ENCODE measurements around the gene LEMD2. TPM values are rescaled to one million over a fixed set of nuclear protein-coding genes. Genes with fewer than 3 reads are reported as not detected.
A peak's percentile ranks its signal among the peaks of the same experiment; 100 is the strongest.

LEMD2 gene
- total RNA-seq, 2 experiments from 2014 or later: 49.9 to 59.8 TPM

DNA sequence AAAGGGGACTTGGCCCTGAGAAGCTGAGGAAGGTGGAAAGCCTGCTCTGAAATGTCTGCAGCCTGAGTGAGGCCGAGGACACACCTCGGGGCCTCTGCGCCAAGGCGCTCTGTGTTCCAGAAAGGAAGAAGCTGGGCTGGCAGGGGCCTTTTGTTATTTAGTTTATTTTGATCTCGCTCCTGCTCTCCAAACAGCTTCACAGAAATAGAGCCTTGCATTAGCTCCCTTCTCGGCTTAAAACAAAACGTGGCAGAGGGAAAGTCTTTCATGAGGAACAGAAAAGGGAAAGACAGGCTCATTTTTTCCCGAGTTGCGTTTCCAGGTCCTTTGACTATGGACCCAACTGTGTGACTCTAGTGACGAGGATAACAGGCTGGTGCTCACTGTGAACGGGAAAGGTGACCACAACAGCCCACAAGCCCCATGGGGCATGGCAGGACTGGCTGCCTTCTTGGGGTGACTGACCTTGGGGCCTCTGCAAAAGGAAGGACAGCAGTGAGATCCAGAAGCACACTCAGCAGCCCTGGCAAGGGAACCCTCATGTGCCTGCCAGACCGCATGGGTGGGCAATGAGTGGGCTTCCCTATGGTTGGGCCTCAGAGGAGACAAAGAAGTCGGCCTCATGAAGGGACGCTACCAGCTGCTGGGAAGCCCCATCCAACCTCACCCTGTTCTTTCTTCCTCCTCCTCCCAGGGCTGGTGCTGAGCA, 18.7 kb downstream of the LEMD2 start:
- Mint-ChIP-seq H3K4me3 (no peak overlapping the region), H3K27ac (no peak overlapping the region), H3K27me3 (ENCODE audit: low read depth) (peaks cover 3% of the 10 kb centered on the region), H3K9me3 (ENCODE audit: insufficient read depth) (no peaks in the 10 kb centered on the region), H3K36me3 (ENCODE audit: low read depth) (peaks cover 20% of the 10 kb centered on the region), H3K4me1 (ENCODE audit: low read depth) (peaks cover 3% of the 10 kb centered on the region)
- DNase-seq: no peak
- no peak for ATAC-seq
- POLR2A ChIA-PET: interaction anchor here (1.0 to 2.6 kb wide), 3 partner anchors 18 to 258 kb away, joined by 3 to 8 read pairs (median 4); partner anchors contain the start of gene UQCC2
- CTCF ChIA-PET: interaction anchor here (0.9 to 10.3 kb wide), 25 partner anchors 8 to 645 kb away, joined by 3 to 158 read pairs (median 4); partner anchors contain the start of genes IP6K3, LEMD2 and UQCC2

DNA sequence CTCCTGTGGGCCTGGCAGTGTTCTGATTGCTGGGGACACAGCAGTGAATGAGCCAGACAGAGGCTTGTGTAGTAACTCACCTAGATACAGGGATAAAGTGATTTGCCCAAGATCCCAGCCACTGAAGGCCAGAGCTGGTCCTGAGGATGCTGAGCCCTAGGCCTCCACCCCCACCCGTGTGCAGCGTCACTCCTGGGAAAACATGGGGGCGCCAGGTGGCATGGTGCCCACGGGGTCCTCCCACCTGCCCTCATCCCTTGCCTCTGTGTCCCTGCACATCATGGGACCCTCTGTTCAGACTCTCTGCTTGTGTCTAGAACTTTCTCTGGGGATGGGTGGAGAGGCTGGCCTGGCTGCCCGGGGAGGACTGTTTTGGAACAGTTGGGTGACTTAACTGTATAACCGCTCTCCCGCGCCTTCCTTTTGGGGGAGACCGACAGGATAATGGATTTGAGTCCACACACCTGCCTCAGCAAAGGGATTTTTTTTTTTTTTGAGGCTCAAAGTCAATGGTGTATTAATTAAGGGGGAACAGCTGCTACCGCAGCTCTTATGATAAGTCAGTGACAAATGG, 19.6 kb downstream of the LEMD2 start:
- Mint-ChIP-seq H3K36me3 (ENCODE audit: low read depth) (peaks cover 15% of the 10 kb centered on the region), H3K27ac (no peak overlapping the region), H3K9me3 (ENCODE audit: insufficient read depth) (no peaks in the 10 kb centered on the region), H3K4me1 (ENCODE audit: low read depth) (peaks cover 3% of the 10 kb centered on the region), H3K27me3 (ENCODE audit: low read depth) (peaks cover 3% of the 10 kb centered on the region), H3K4me3 (no peak overlapping the region)
- CTCF ChIA-PET: interaction anchor here (0.9 to 10.3 kb wide), 12 partner anchors 11 to 646 kb away, joined by 3 to 158 read pairs (median 4); partner anchors contain the start of genes LEMD2 and UQCC2
- ATAC-seq (no peak), DNase-seq (no peak)
- POLR2A ChIA-PET: interaction anchor here (1.0 to 2.6 kb wide), 3 partner anchors 19 to 259 kb away, joined by 3 to 8 read pairs (median 4); partner anchors contain the start of gene UQCC2

DNA sequence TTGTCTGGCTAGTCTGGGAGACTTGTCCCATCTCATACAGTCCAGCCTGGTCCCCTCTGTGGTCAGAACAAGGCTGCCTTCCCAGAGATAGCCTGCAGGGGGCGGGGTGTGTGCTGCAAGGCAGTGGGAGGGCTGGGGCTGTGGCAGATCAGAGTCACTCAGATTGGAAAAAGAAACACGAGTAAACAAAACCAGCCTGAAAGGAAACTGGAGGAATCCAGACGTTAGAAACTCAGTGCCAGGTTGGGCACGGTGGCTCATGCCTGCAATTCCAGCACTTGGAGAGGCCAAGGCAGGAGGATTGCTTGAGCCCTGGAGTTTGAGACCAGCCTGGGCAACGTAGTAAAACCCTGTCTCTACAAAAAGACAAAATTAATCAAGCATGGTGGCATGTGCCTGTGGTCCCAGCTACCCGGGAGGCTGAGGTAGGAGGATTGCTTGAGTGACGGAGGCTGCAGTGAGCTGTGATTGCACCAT, 20.2 kb downstream of the LEMD2 start:
- no peak overlapping the region for H3K27ac Mint-ChIP-seq
- no peak overlapping the region for H3K4me3 Mint-ChIP-seq
- H3K9me3 Mint-ChIP-seq (ENCODE audit: insufficient read depth): no peaks in the 10 kb centered on the region
- H3K27me3 Mint-ChIP-seq (ENCODE audit: low read depth): peaks cover 3% of the 10 kb centered on the region
- H3K4me1 Mint-ChIP-seq (ENCODE audit: low read depth): peaks cover 3% of the 10 kb centered on the region
- ChIA-PET CTCF (interaction anchor here (1.3 to 10.3 kb wide), 6 partner anchors 25 to 386 kb away, joined by 3 to 158 read pairs (median 12); partner anchors contain the start of gene UQCC2), POLR2A (no interaction called here)
- DNase-seq (peak; percentile 83), ATAC-seq (peak; percentile 78)
- H3K36me3 Mint-ChIP-seq (ENCODE audit: low read depth): peaks cover 13% of the 10 kb centered on the region

DNA sequence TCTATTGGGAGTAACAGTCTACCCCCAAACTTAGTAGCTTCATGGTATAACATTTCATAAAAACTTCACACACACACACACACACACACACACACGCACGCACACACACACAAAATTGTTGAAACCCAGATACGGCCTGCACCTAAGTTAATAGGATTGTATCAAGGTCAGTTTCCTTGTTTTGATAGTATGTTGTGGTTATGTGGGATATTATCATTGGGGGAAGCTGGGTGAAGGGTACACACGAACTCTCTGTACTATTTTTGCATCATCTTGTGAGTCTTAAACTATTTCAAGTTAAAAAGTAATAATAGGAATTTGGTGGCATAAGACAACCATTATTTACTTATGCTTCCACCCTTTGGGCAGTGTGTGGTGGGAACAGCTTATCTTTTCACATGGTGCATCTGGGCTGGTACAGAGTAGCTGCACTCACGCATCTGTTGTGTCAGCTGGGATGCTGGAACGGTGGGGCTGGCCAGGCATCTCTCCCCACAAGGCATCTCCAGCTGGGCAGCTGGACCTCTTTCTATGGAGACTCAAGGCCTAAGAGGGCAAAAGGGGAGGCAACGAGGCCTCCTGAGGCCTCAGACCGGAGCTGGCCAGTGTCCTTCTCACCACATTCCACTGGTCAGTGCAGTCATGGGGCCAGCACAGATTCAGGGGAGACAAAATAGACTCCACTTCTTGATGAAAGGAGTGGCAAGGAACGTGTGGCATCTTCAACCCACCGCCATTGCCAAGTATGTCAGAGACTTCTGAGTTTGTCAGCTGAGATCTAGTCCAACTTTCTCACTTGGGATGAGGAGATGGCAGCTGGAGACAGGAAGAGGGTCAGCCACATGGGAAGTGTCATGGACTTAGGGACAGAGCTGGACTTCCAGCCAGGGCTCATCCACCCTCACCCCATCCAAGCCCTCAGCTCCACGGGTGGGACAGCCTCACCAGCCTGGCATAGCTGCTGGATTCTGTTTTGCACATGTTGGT, 21.7 kb downstream of the LEMD2 start:
- no peak overlapping the region for H3K27ac Mint-ChIP-seq
- CTCF ChIA-PET: interaction anchor here (1.3 to 10.3 kb wide), 9 partner anchors 13 to 388 kb away, joined by 3 to 158 read pairs (median 6); partner anchors contain the start of gene UQCC2
- H3K27me3 Mint-ChIP-seq (ENCODE audit: low read depth): peaks cover 3% of the 10 kb centered on the region
- peaks cover 5% of the 10 kb centered on the region for H3K4me1 Mint-ChIP-seq (ENCODE audit: low read depth)
- DNase-seq (no peak), ATAC-seq (no peak)
- no peaks in the 10 kb centered on the region for H3K9me3 Mint-ChIP-seq (ENCODE audit: insufficient read depth)
- POLR2A ChIA-PET: interaction anchor here (0.8 to 1.5 kb wide), 3 partner anchors 9 to 519 kb away, joined by 3 to 4 read pairs (median 3); partner anchors contain the start of gene UQCC2
- H3K4me3 Mint-ChIP-seq: no peak overlapping the region
- peaks cover 4% of the 10 kb centered on the region for H3K36me3 Mint-ChIP-seq (ENCODE audit: low read depth)

DNA sequence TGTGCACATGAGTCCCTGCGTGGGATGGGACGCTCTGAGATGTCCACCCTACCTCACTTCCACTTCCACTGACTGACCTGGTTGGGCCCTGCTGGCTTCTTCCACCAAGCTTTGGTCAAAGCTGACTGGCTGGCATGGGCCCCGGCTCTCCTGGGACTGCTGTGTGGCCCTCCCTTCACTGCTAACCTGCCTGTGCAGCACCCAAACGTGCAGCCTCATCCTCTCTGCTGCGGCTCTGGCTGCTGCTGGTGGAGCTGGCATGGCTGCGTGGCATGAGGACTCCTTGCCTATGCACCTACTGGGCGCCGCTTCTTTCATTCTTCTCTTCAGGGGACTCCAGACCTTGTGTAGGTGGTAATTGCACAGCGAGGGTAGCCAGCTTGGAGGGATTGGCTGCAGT, 23.6 kb downstream of the LEMD2 start:
- Mint-ChIP-seq H3K27ac (no peak overlapping the region), H3K27me3 (ENCODE audit: low read depth) (peaks cover 3% of the 10 kb centered on the region), H3K36me3 (ENCODE audit: low read depth) (no peaks in the 10 kb centered on the region), H3K4me3 (no peak overlapping the region), H3K9me3 (ENCODE audit: insufficient read depth) (no peaks in the 10 kb centered on the region), H3K4me1 (ENCODE audit: low read depth) (peaks cover 13% of the 10 kb centered on the region)
- ChIA-PET CTCF (no interaction called here), POLR2A (no interaction called here)
- ATAC-seq (no peak), DNase-seq (no peak)

DNA sequence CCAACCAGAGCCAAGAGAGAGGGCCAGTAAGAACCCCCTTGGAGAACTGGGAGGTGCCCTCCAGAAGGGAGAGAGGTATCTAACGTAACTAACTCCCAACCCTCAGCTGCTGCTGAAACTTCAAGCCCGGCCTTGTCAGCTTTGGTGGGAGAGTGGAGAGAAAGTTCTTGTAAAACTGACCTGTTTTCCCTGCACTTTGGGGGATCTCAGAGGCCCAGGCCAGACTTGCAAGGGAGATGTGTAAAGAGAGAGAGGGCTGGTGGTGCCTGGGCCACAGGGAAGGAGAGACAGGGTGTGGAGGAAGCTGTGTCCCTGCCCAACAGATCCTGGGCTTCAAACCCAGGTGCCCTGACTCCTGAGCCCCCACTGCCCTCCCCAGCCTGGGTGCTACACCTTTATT, 24.9 kb downstream of the LEMD2 start:
- no peak overlapping the region for H3K4me3 Mint-ChIP-seq
- H3K9me3 Mint-ChIP-seq (ENCODE audit: insufficient read depth): no peaks in the 10 kb centered on the region
- H3K27ac Mint-ChIP-seq: no peak overlapping the region
- H3K36me3 Mint-ChIP-seq (ENCODE audit: low read depth): no peaks in the 10 kb centered on the region
- peaks cover 3% of the 10 kb centered on the region for H3K27me3 Mint-ChIP-seq (ENCODE audit: low read depth)
- ATAC-seq: no peak
- H3K4me1 Mint-ChIP-seq (ENCODE audit: low read depth): peaks cover 13% of the 10 kb centered on the region
- ChIA-PET CTCF (interaction anchor here (1.3 to 1.4 kb wide), 2 partner anchors 12 to 264 kb away, joined by 3 read pairs; no protein-coding TSS in a partner anchor), POLR2A (no interaction called here)
- DNase-seq: no peak

DNA sequence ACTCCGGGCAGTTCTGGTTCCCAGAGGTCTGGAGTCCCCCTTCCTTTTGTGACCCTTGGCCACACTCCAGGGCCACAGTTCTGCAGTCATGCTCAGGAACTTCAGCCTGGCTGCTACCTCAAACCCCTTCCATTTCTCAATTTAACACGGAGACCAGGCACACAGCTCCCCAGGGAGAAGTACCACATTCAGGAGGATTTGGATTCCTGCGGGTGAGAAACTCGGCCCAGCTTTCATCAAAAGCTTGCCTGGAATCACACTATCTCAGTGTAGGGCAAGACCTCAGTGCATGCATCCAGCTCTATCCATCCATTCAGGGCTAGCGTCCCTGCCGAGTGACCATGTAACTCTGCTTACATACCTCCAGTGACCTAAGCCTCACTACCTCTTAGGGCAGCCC, 25.4 kb downstream of the LEMD2 start:
- Mint-ChIP-seq H3K36me3 (ENCODE audit: low read depth) (no peaks in the 10 kb centered on the region), H3K4me3 (no peak overlapping the region), H3K9me3 (ENCODE audit: insufficient read depth) (no peaks in the 10 kb centered on the region), H3K27me3 (ENCODE audit: low read depth) (peaks cover under 1% of the 10 kb centered on the region), H3K27ac (no peak overlapping the region), H3K4me1 (ENCODE audit: low read depth) (peaks cover 13% of the 10 kb centered on the region)
- ChIA-PET CTCF (interaction anchor here (1.3 to 5.0 kb wide), 3 partner anchors 12 to 265 kb away, joined by 3 to 40 read pairs (median 3); partner anchors contain the start of gene IP6K3), POLR2A (no interaction called here)
- DNase-seq: no peak
- ATAC-seq: no peak

DNA sequence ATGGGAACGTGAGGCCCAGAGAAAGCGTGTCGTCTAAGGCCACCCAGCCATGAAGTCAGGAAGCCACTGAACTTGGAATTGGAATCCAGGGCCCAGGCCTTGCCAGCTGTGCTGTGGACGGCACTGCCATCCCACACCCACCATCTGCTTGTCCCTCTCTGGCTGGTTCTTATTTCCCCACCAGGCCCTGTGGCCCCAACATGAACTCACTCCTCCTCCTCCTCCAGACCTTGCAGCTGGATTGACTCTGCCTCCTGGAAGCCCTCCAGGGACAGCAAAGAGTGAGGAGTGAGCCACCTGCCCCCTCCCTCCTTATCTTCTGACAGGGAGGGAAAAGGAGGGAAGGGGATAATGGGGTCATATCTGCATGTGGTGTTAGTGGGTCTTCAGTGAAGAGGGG, 26.2 kb downstream of the LEMD2 start:
- DNase-seq (no peak), ATAC-seq (no peak)
- Mint-ChIP-seq H3K9me3 (ENCODE audit: insufficient read depth) (no peaks in the 10 kb centered on the region), H3K4me3 (no peak overlapping the region), H3K36me3 (ENCODE audit: low read depth) (no peaks in the 10 kb centered on the region), H3K27me3 (ENCODE audit: low read depth) (no peaks in the 10 kb centered on the region), H3K4me1 (ENCODE audit: low read depth) (peaks cover 13% of the 10 kb centered on the region), H3K27ac (no peak overlapping the region)
- ChIA-PET CTCF (interaction anchor here (1.3 to 5.0 kb wide), 4 partner anchors 8 to 51 kb away, joined by 3 to 40 read pairs (median 22); partner anchors contain the start of genes IP6K3 and UQCC2), POLR2A (no interaction called here)

DNA sequence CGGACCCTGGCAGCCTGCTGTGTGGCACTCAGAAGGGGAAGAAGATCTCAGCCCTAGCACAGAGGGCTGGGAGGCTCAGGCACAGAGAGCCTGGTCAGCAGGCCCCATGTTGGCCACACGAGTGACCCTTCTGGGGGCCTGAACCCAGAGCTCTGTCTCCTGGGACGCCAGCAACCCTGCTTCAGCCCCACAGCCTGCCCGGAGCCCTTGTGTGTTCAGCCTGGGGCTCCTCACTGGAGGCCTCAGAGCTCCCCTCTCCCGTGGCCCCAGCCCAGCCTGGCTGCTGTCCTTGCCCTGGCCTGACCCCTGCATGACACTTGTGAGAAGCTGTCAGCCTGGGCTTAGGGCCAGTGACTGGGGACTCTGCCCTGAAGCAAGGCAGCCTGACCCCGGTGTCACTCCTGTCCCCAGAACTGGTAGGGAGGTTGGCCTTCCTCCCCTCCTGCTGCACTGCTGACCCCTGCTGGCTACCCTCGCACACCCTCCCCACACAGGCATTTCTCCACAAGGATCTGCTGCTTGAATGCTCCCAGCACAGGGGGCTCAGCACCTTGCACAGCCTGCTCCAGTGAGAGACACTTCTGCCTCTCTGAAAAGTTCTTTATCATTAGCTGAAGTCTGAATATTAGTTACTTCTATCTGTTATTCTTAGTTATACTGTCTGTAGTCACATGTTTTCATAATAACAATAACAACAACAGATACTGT, 26.9 kb downstream of the LEMD2 start:
- no peaks in the 10 kb centered on the region for H3K27me3 Mint-ChIP-seq (ENCODE audit: low read depth)
- no peaks in the 10 kb centered on the region for H3K9me3 Mint-ChIP-seq (ENCODE audit: insufficient read depth)
- DNase-seq: peak; percentile 67
- H3K27ac Mint-ChIP-seq: no peak overlapping the region
- POLR2A ChIA-PET: interaction anchor here (1.4 kb wide), 1 partner anchor 50 kb away, joined by 4 read pairs; the partner anchor contains the start of gene UQCC2
- no peak overlapping the region for H3K4me3 Mint-ChIP-seq
- H3K36me3 Mint-ChIP-seq (ENCODE audit: low read depth): no peaks in the 10 kb centered on the region
- CTCF ChIA-PET: interaction anchor here (0.7 to 5.0 kb wide), 6 partner anchors 9 to 176 kb away, joined by 3 to 40 read pairs (median 13); partner anchors contain the start of genes IP6K3 and UQCC2
- peak; percentile 80 for ATAC-seq
- peaks cover 13% of the 10 kb centered on the region for H3K4me1 Mint-ChIP-seq (ENCODE audit: low read depth)

DNA sequence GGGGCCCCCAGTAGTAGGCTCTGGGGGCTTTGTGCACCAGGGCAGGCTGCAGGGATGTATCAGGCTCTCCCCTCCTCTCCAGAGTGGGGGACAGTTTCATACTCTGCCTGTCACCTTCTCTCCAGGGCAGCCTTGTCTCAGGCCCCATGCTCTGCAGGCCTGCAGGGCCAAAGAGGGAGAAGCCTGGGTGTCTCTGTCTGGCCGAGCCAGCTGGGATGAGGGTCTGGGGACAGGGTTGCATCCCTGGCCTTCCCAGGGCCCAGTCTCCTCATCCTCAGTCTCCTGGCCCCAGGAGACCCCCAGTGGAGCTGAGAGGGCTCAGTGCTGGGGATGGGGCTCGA, 27.4 kb downstream of the LEMD2 start:
- no peaks in the 10 kb centered on the region for H3K27me3 Mint-ChIP-seq (ENCODE audit: low read depth)
- no peak overlapping the region for H3K27ac Mint-ChIP-seq
- H3K4me3 Mint-ChIP-seq: no peak overlapping the region
- ATAC-seq (no peak), DNase-seq (no peak)
- no peaks in the 10 kb centered on the region for H3K36me3 Mint-ChIP-seq (ENCODE audit: low read depth)
- no peaks in the 10 kb centered on the region for H3K9me3 Mint-ChIP-seq (ENCODE audit: insufficient read depth)
- H3K4me1 Mint-ChIP-seq (ENCODE audit: low read depth): peaks cover 13% of the 10 kb centered on the region
- ChIA-PET POLR2A (interaction anchor here (1.4 kb wide), 1 partner anchor 50 kb away, joined by 4 read pairs; the partner anchor contains the start of gene UQCC2), CTCF (interaction anchor here (0.7 to 5.0 kb wide), 6 partner anchors 9 to 175 kb away, joined by 3 to 40 read pairs (median 13); partner anchors contain the start of genes IP6K3 and UQCC2)
